ENCODE data around the gene RHEBL1.

Gene RHEBL1

GRCh38 chr12:49084438-49084837, 14.7 kb upstream of the RHEBL1 start:
- Histone ChIP-seq H3K14ac (ENCODE audit: low read length) (no peak overlapping the region), H2AFZ (ENCODE audit: low read length) (no peak overlapping the region), H2AK5ac (ENCODE audit: low read depth, low read length) (no peak overlapping the region), H3K79me1 (ENCODE audit: low read depth, low read length) (no peaks in the 10 kb centered on the region), H3K4ac (ENCODE audit: low read length) (no peak overlapping the region), H3K4me1 (ENCODE audit: control insufficient read depth in 2 of 2, insufficient read depth in 1 of 2, low read depth in 1 of 2, low read length in 2 of 2) (peaks cover 2 to 6% of the 10 kb centered on the region in 2 donors), H3K36me3 (replicated peaks in 1 of 2; ENCODE audit: control insufficient read depth in 2 of 2, insufficient read depth in 2 of 2, low read length in 2 of 2) (no peaks in the 10 kb centered on the region), H2BK12ac (ENCODE audit: low read length) (no peak overlapping the region), H4K91ac (ENCODE audit: low read depth, low read length, poor library complexity) (no peak overlapping the region), H3K27ac (replicated peaks; ENCODE audit: low read length) (no peak overlapping the region), H3K18ac (ENCODE audit: low read length) (no peak overlapping the region), H4K8ac (ENCODE audit: low read depth, low read length) (no peak overlapping the region), H2BK120ac (ENCODE audit: low read depth, low read length) (no peak overlapping the region), H3K4me3 (ENCODE audit: low read length in 2 of 2) (no peak overlapping the region), H3K9me3 (replicated peaks in 1 of 2; ENCODE audit: control insufficient read depth in 2 of 2, insufficient read depth in 1 of 2, low read depth in 1 of 2, low read length in 2 of 2) (no peaks in the 10 kb centered on the region), H2BK15ac (ENCODE audit: low read length) (no peak overlapping the region), H3K9ac (ENCODE audit: low read depth, low read length, poor library complexity) (no peak overlapping the region), H3K4me2 (ENCODE audit: insufficient read depth, low read length, poor library complexity, severe bottlenecking) (no peak overlapping the region), H2BK5ac (ENCODE audit: low read length) (no peak overlapping the region), H3K23ac (ENCODE audit: low read depth, low read length, poor library complexity) (no peak overlapping the region), H3K27me3 (ENCODE audit: control insufficient read depth in 3 of 3, insufficient read depth in 3 of 3, low read depth in 1 of 3, low read length in 3 of 3) (peaks cover 10 to 38% (median 22%) of the 10 kb centered on the region in 3 experiments)
- WGBS, 2 donors (ENCODE audit: extremely low coverage in 2 of 2, insufficient read length in 2 of 2, insufficient replicate concordance in 1 of 2): no CpG with 5 or more reads among the region's 3 CpGs
- DNase-seq (ENCODE audit: low spot score): no peak

- Histone ChIP-seq H3K4me2 (ENCODE audit: insufficient read depth, low read length, poor library complexity, severe bottlenecking) (no peak overlapping the region), H3K27ac (replicated peaks; ENCODE audit: low read length) (no peak overlapping the region), H2BK120ac (ENCODE audit: low read depth, low read length) (no peak overlapping the region), H3K4me1 (ENCODE audit: control insufficient read depth in 2 of 2, insufficient read depth in 1 of 2, low read depth in 1 of 2, low read length in 2 of 2) (no peaks in the 10 kb centered on the region), H2AFZ (ENCODE audit: low read length) (no peak overlapping the region), H4K91ac (ENCODE audit: low read depth, low read length, poor library complexity) (no peak overlapping the region), H3K14ac (ENCODE audit: low read length) (no peak overlapping the region), H3K4ac (ENCODE audit: low read length) (no peak overlapping the region), H2AK5ac (ENCODE audit: low read depth, low read length) (no peak overlapping the region), H3K27me3 (ENCODE audit: control insufficient read depth in 3 of 3, insufficient read depth in 3 of 3, low read depth in 1 of 3, low read length in 3 of 3) (peaks cover 0 to 15% (median 0%) of the 10 kb centered on the region in 3 experiments), H3K9ac (ENCODE audit: low read depth, low read length, poor library complexity) (no peak overlapping the region), H3K79me1 (ENCODE audit: low read depth, low read length) (no peaks in the 10 kb centered on the region), H3K9me3 (replicated peaks in 1 of 2; ENCODE audit: control insufficient read depth in 2 of 2, insufficient read depth in 1 of 2, low read depth in 1 of 2, low read length in 2 of 2) (no peaks in the 10 kb centered on the region), H2BK15ac (ENCODE audit: low read length) (no peak overlapping the region), H3K23ac (ENCODE audit: low read depth, low read length, poor library complexity) (no peak overlapping the region), H3K36me3 (replicated peaks in 1 of 2; ENCODE audit: control insufficient read depth in 2 of 2, insufficient read depth in 2 of 2, low read length in 2 of 2) (no peaks in the 10 kb centered on the region), H4K8ac (ENCODE audit: low read depth, low read length) (no peak overlapping the region), H3K4me3 (ENCODE audit: low read length in 2 of 2) (no peak overlapping the region), H2BK5ac (ENCODE audit: low read length) (no peak overlapping the region), H2BK12ac (ENCODE audit: low read length) (no peak overlapping the region), H3K18ac (ENCODE audit: low read length) (no peak overlapping the region)
- WGBS, 2 donors (ENCODE audit: extremely low coverage in 2 of 2, insufficient read length in 2 of 2, insufficient replicate concordance in 1 of 2): no CpG with 5 or more reads among the region's 1 CpG
- DNase-seq (ENCODE audit: low spot score): no peak
Measured at GRCh38 chr12:49079793-49080192, 10.0 kb upstream of the RHEBL1 start.

- no peak overlapping the region for H2BK12ac ChIP-seq (ENCODE audit: low read length)
- no peak overlapping the region for H3K27ac ChIP-seq (replicated peaks; ENCODE audit: low read length)
- no peak overlapping the region for H3K14ac ChIP-seq (ENCODE audit: low read length)
- H3K4me2 ChIP-seq (ENCODE audit: insufficient read depth, low read length, poor library complexity, severe bottlenecking): no peak overlapping the region
- no peak for DNase-seq (ENCODE audit: low spot score)
- H4K91ac ChIP-seq (ENCODE audit: low read depth, low read length, poor library complexity): no peak overlapping the region
- H3K36me3 ChIP-seq (replicated peaks in 1 of 2; ENCODE audit: control insufficient read depth in 2 of 2, insufficient read depth in 2 of 2, low read length in 2 of 2): no peaks in the 10 kb centered on the region
- H2AFZ ChIP-seq (ENCODE audit: low read length): no peak overlapping the region
- H3K4me3 ChIP-seq (ENCODE audit: low read length in 2 of 2): no peak overlapping the region
- H3K79me1 ChIP-seq (ENCODE audit: low read depth, low read length): no peaks in the 10 kb centered on the region
- no peak overlapping the region for H3K23ac ChIP-seq (ENCODE audit: low read depth, low read length, poor library complexity)
- no peaks in the 10 kb centered on the region for H3K9me3 ChIP-seq (replicated peaks in 1 of 2; ENCODE audit: control insufficient read depth in 2 of 2, insufficient read depth in 1 of 2, low read depth in 1 of 2, low read length in 2 of 2)
- H2BK120ac ChIP-seq (ENCODE audit: low read depth, low read length): no peak overlapping the region
- no peak overlapping the region for H3K18ac ChIP-seq (ENCODE audit: low read length)
- no peak overlapping the region for H3K4ac ChIP-seq (ENCODE audit: low read length)
- no peak overlapping the region for H2BK5ac ChIP-seq (ENCODE audit: low read length)
- H2AK5ac ChIP-seq (ENCODE audit: low read depth, low read length): no peak overlapping the region
- no peak overlapping the region for H2BK15ac ChIP-seq (ENCODE audit: low read length)
- WGBS, 2 donors (ENCODE audit: extremely low coverage in 2 of 2, insufficient read length in 2 of 2, insufficient replicate concordance in 1 of 2): no CpG with 5 or more reads among the region's 11 CpGs
- peaks cover 4 to 9% of the 10 kb centered on the region in 2 donors for H3K4me1 ChIP-seq (ENCODE audit: control insufficient read depth in 2 of 2, insufficient read depth in 1 of 2, low read depth in 1 of 2, low read length in 2 of 2)
- no peak overlapping the region for H4K8ac ChIP-seq (ENCODE audit: low read depth, low read length)
- no peak overlapping the region for H3K9ac ChIP-seq (ENCODE audit: low read depth, low read length, poor library complexity)
- peaks cover 0 to 7% (median 3%) of the 10 kb centered on the region in 3 experiments for H3K27me3 ChIP-seq (ENCODE audit: control insufficient read depth in 3 of 3, insufficient read depth in 3 of 3, low read depth in 1 of 3, low read length in 3 of 3)
Measured at GRCh38 chr12:49070971-49071370, 1.2 kb upstream of the RHEBL1 start.

GRCh38 chr12:49068879-49069506, 786 bp downstream of the RHEBL1 start:
- no peak overlapping the region for H4K91ac ChIP-seq (ENCODE audit: low read depth, low read length, poor library complexity)
- no peak overlapping the region for H2BK5ac ChIP-seq (ENCODE audit: low read length)
- no peak overlapping the region for H3K27ac ChIP-seq (replicated peaks; ENCODE audit: low read length)
- H3K4me1 ChIP-seq (ENCODE audit: control insufficient read depth in 2 of 2, insufficient read depth in 1 of 2, low read depth in 1 of 2, low read length in 2 of 2): peaks cover 4 to 9% of the 10 kb centered on the region in 2 donors
- H3K9me3 ChIP-seq (replicated peaks in 1 of 2; ENCODE audit: control insufficient read depth in 2 of 2, insufficient read depth in 1 of 2, low read depth in 1 of 2, low read length in 2 of 2): no peaks in the 10 kb centered on the region
- DNase-seq (ENCODE audit: low spot score): no peak
- no peak overlapping the region for H3K4ac ChIP-seq (ENCODE audit: low read length)
- peak overlapping the region; percentile 32 for H3K9ac ChIP-seq (ENCODE audit: low read depth, low read length, poor library complexity)
- H3K27me3 ChIP-seq (ENCODE audit: control insufficient read depth in 3 of 3, insufficient read depth in 3 of 3, low read depth in 1 of 3, low read length in 3 of 3): peaks cover 0 to 7% (median 0%) of the 10 kb centered on the region in 3 experiments
- no peak overlapping the region for H4K8ac ChIP-seq (ENCODE audit: low read depth, low read length)
- WGBS, 2 donors (ENCODE audit: extremely low coverage in 2 of 2, insufficient read length in 2 of 2, insufficient replicate concordance in 1 of 2): no CpG with 5 or more reads among the region's 21 CpGs
- H2AK5ac ChIP-seq (ENCODE audit: low read depth, low read length): no peak overlapping the region
- H2BK120ac ChIP-seq (ENCODE audit: low read depth, low read length): no peak overlapping the region
- H3K23ac ChIP-seq (ENCODE audit: low read depth, low read length, poor library complexity): no peak overlapping the region
- no peaks in the 10 kb centered on the region for H3K79me1 ChIP-seq (ENCODE audit: low read depth, low read length)
- peak overlapping the region; percentile 96 for H2AFZ ChIP-seq (ENCODE audit: low read length)
- peak overlapping the region; percentile 53 to 86 for H3K4me3 ChIP-seq (ENCODE audit: low read length in 2 of 2)
- H3K14ac ChIP-seq (ENCODE audit: low read length): no peak overlapping the region
- H3K36me3 ChIP-seq (replicated peaks in 1 of 2; ENCODE audit: control insufficient read depth in 2 of 2, insufficient read depth in 2 of 2, low read length in 2 of 2): peaks cover 0 to 3% of the 10 kb centered on the region in 2 donors
- no peak overlapping the region for H2BK15ac ChIP-seq (ENCODE audit: low read length)
- H3K4me2 ChIP-seq (ENCODE audit: insufficient read depth, low read length, poor library complexity, severe bottlenecking): peak overlapping the region; percentile 85
- no peak overlapping the region for H2BK12ac ChIP-seq (ENCODE audit: low read length)
- no peak overlapping the region for H3K18ac ChIP-seq (ENCODE audit: low read length)
